Hepatocyte (in vitro differentiated cells): ENCODE data around the gene CA7. TPM values are rescaled to one million over a fixed set of nuclear protein-coding genes. Genes with fewer than 3 reads are reported as not detected.

ENCODE experiments used
- DNase-seq: peaks from one replicate; pipeline ENCODE4 v3.0.0-alpha.2; 2016; ENCODE audit warnings: low spot score
- H2AFZ ChIP-seq: fragments of 200-600 bp; sonication (generic); 2 replicates; pipeline ENCODE4 v1.6.0; 2016; ENCODE audit warnings: antibody characterized with exemption, mild to moderate bottlenecking
- H3K27ac ChIP-seq: fragments of 200-600 bp; sonication (generic); 2 replicates; pipeline ENCODE4 v1.5.1; 2016; ENCODE audit warnings: mild to moderate bottlenecking
- H3K27me3 ChIP-seq: fragments of 200-600 bp; sonication (generic); 2 replicates; pipeline ENCODE4 v1.6.1; 2016
- H3K36me3 ChIP-seq: fragments of 200-600 bp; sonication (generic); replicated peaks from 2 replicates; pipeline ENCODE4 v1.5.1; 2016; ENCODE audit warnings: low read depth; ENCODE audit not compliant: insufficient read depth
- H3K4me1 ChIP-seq: fragments of 200-600 bp; sonication (generic); 2 replicates; pipeline ENCODE4 v1.5.1; 2016; ENCODE audit warnings: mild to moderate bottlenecking, moderate library complexity; ENCODE audit not compliant: insufficient read depth
- H3K4me2 ChIP-seq: fragments of 200-600 bp; sonication (generic); 2 replicates; pipeline ENCODE4 v1.6.0; 2016
- H3K4me3 ChIP-seq: fragments of 200-600 bp; sonication (generic); 2 replicates; pipeline ENCODE4 v1.5.1; 2016; ENCODE audit warnings: mild to moderate bottlenecking
- H3K79me2 ChIP-seq: fragments of 200-600 bp; sonication (generic); 2 replicates; pipeline ENCODE4 v1.6.0; 2017; ENCODE audit warnings: mild to moderate bottlenecking
- H3K9me2 ChIP-seq: fragments of 200-600 bp; sonication (generic); replicated peaks from 2 replicates; pipeline ENCODE4 v1.6.0; 2017; ENCODE audit warnings: mild to moderate bottlenecking; ENCODE audit not compliant: insufficient read depth
- H3K9me3 ChIP-seq: fragments of 200-600 bp; sonication (generic); 2 replicates; pipeline ENCODE4 v1.5.1; 2016; ENCODE audit warnings: low read depth, mild to moderate bottlenecking
- H4K20me1 ChIP-seq: fragments of 200-600 bp; sonication (generic); 2 replicates; pipeline ENCODE4 v1.6.0; 2016; ENCODE audit warnings: mild to moderate bottlenecking; ENCODE audit not compliant: insufficient read depth, poor library complexity, severe bottlenecking
- CTCF ChIP-seq: fragments of 200-600 bp; sonication (generic); IDR thresholded peaks from 2 replicates; pipeline ENCODE4 v1.5.1; 2016; ENCODE audit warnings: antibody characterized with exemption, mild to moderate bottlenecking; ENCODE audit not compliant: poor library complexity
- EZH2 ChIP-seq: fragments of 200-600 bp; sonication (generic); IDR thresholded peaks from 2 replicates; pipeline ENCODE4 v1.6.1; 2016; ENCODE audit warnings: antibody characterized with exemption, mild to moderate bottlenecking, borderline replicate concordance
- EZH2phosphoT487 ChIP-seq: fragments of 200-600 bp; sonication (generic); IDR thresholded peaks from one replicate; pipeline ENCODE4 v1.6.1; 2018; ENCODE audit warnings: antibody characterized with exemption, mild to moderate bottlenecking, low read depth, moderate library complexity; ENCODE audit not compliant: unreplicated experiment, severe bottlenecking
- WGBS: methylation state at CpG from one replicate; pipeline ENCODE4 v1.1.6; 2016; ENCODE audit warnings: low lambda C conversion rate; ENCODE audit errors: missing lambda C conversion rate; 5-methylcytosine and 5-hydroxymethylcytosine counted together
- polyA plus RNA-seq: library from polyadenylated mRNA; unstranded; fragments of >200 nt; fragmentation: Nextera tagmentation; extraction: Ambion mirVana; gene quantifications from 2 replicates; pipeline ENCODE4 v1.2.1, GENCODE V29; 2016
- total RNA-seq: library from RNA; depleted of rRNA; stranded (reverse); fragments of >200 nt; gene quantifications from 2 replicates; pipeline ENCODE4 v1.2.3, GENCODE V29; 2014

The CA7 gene
- total and polyA plus RNA-seq, 2 experiments from 2014 or later: 0.25 to 2.5 TPM

GRCh38 chr16:66849549-66849948 is 5.3 kb downstream of the CA7 start:
- H3K9me2 ChIP-seq: no peaks in the 10 kb centered on the region
- H3K79me2 ChIP-seq: no peaks in the 10 kb centered on the region
- H3K36me3 ChIP-seq: no peaks in the 10 kb centered on the region
- no peak for DNase-seq
- H3K4me1 ChIP-seq: peaks cover 3% of the 10 kb centered on the region
- peaks cover 30% of the 10 kb centered on the region for H3K27me3 ChIP-seq
- H3K4me2 ChIP-seq: no peak overlapping the region
- no peak overlapping the region for H3K27ac ChIP-seq
- no peak for TF ChIP-seq CTCF
- TF ChIP-seq EZH2phosphoT487: no peak
- no peak for TF ChIP-seq EZH2
- H3K9me3 ChIP-seq: no peaks in the 10 kb centered on the region
- WGBS: 76% methylated on average over 4 of the region's 4 CpGs
- H4K20me1 ChIP-seq: no peaks in the 10 kb centered on the region
- no peak overlapping the region for H3K4me3 ChIP-seq
- no peak overlapping the region for H2AFZ ChIP-seq

GRCh38 chr16:66850115-66850815 is 6.1 kb downstream of the CA7 start:
- no peaks in the 10 kb centered on the region for H3K9me3 ChIP-seq

GRCh38 chr16:66851166-66851964 is 7.2 kb downstream of the CA7 start:
- H4K20me1 ChIP-seq: no peaks in the 10 kb centered on the region
- H3K4me1 ChIP-seq: no peaks in the 10 kb centered on the region
- H3K9me2 ChIP-seq: no peaks in the 10 kb centered on the region
- H3K27ac ChIP-seq: no peak overlapping the region
- H3K4me2 ChIP-seq: no peak overlapping the region
- peaks cover 12% of the 10 kb centered on the region for H3K27me3 ChIP-seq
- WGBS: 89% methylated on average over 13 of the region's 13 CpGs
- no peaks in the 10 kb centered on the region for H3K9me3 ChIP-seq
- no peaks in the 10 kb centered on the region for H3K36me3 ChIP-seq
- no peaks in the 10 kb centered on the region for H3K79me2 ChIP-seq
- no peak overlapping the region for H2AFZ ChIP-seq
- TF ChIP-seq CTCF (no peak), EZH2phosphoT487 (no peak), EZH2 (no peak)
- H3K4me3 ChIP-seq: no peak overlapping the region
- no peak for DNase-seq

More at GRCh38 chr16:66850115-66850815, 6.1 kb downstream of the CA7 start:
- H3K4me3 ChIP-seq: no peak overlapping the region
- WGBS: 92% methylated on average over 14 of the region's 14 CpGs
- no peaks in the 10 kb centered on the region for H3K9me2 ChIP-seq
- H4K20me1 ChIP-seq: no peaks in the 10 kb centered on the region
- DNase-seq: no peak
- H3K79me2 ChIP-seq: no peaks in the 10 kb centered on the region
- no peak overlapping the region for H3K4me2 ChIP-seq
- H3K27me3 ChIP-seq: peaks cover 23% of the 10 kb centered on the region
- no peak overlapping the region for H2AFZ ChIP-seq
- no peak overlapping the region for H3K27ac ChIP-seq
- H3K36me3 ChIP-seq: no peaks in the 10 kb centered on the region
- no peaks in the 10 kb centered on the region for H3K4me1 ChIP-seq
- TF ChIP-seq EZH2phosphoT487 (no peak), CTCF (no peak), EZH2 (no peak)
